Smooth muscle cell (in vitro differentiated cells): ENCODE results near the gene ATAD3C. TPM values are rescaled to one million over a fixed set of nuclear protein-coding genes. Genes with fewer than 3 reads are reported as not detected.
"Not testable (repeated sequence)": the region's sequence is repeated elsewhere in the genome, so short reads cannot be mapped to it uniquely, and the experiment has no call there.

Experiments
- DNase-seq: peaks from one replicate; lab custom pipeline; 2025; ENCODE audit not compliant: unreplicated experiment; lab: John Stamatoyannopoulos, UW
- H2AFZ ChIP-seq: fragments of 200-600 bp; sonication (generic); 2 replicates; pipeline ENCODE4 v1.6.0; 2016; ENCODE audit warnings: antibody characterized with exemption, low read depth, mild to moderate bottlenecking
- H3F3A ChIP-seq: fragments of 200-600 bp; sonication (generic); 2 replicates; pipeline ENCODE4 v1.6.0; 2017; ENCODE audit warnings: antibody characterized with exemption, low read depth
- H3K27ac ChIP-seq: fragments of 200-600 bp; sonication (generic); 2 replicates; pipeline ENCODE4 v1.5.1; 2016; ENCODE audit warnings: low read depth, mild to moderate bottlenecking
- H3K27me3 ChIP-seq: fragments of 200-600 bp; sonication (generic); 2 replicates; pipeline ENCODE4 v1.6.1; 2016; ENCODE audit warnings: low read depth, mild to moderate bottlenecking
- H3K36me3 ChIP-seq: fragments of 200-600 bp; sonication (generic); 2 replicates; pipeline ENCODE4 v1.5.1; 2016; ENCODE audit warnings: low read depth
- H3K4me1 ChIP-seq: fragments of 200-600 bp; sonication (generic); 2 replicates; pipeline ENCODE4 v1.5.1; 2016; ENCODE audit warnings: low read depth
- H3K4me2 ChIP-seq: fragments of 200-600 bp; sonication (generic); 2 replicates; pipeline ENCODE4 v1.6.0; 2016; ENCODE audit warnings: mild to moderate bottlenecking
- H3K4me3 ChIP-seq: fragments of 200-600 bp; sonication (generic); 2 replicates; pipeline ENCODE4 v1.5.1; 2016; ENCODE audit warnings: mild to moderate bottlenecking
- H3K79me2 ChIP-seq: fragments of 200-600 bp; sonication (generic); 2 replicates; pipeline ENCODE4 v1.6.0; 2016; ENCODE audit warnings: low read depth, mild to moderate bottlenecking
- H3K9ac ChIP-seq: fragments of 200-600 bp; sonication (generic); 2 replicates; pipeline ENCODE4 v1.6.0; 2016; ENCODE audit warnings: low read depth
- H3K9me3 ChIP-seq: fragments of 200-600 bp; sonication (generic); replicated peaks from 2 replicates; pipeline ENCODE4 v1.5.1; 2016; ENCODE audit warnings: low read depth
- H4K20me1 ChIP-seq: fragments of 200-600 bp; sonication (generic); 2 replicates; pipeline ENCODE4 v1.6.0; 2016; ENCODE audit warnings: low read depth
- WGBS: methylation state at CpG from one replicate; pipeline ENCODE4 v1.1.7; 2016; ENCODE audit warnings: low lambda C conversion rate; 5-methylcytosine and 5-hydroxymethylcytosine counted together
- polyA plus RNA-seq: library from polyadenylated mRNA; unstranded; fragments of >200 nt; fragmentation: Nextera tagmentation; extraction: Ambion mirVana; gene quantifications from 2 replicates; pipeline ENCODE4 v1.2.1, GENCODE V29; 2016
- total RNA-seq: library from RNA; depleted of rRNA; stranded (reverse); fragments of >200 nt; gene quantifications from 2 replicates; pipeline ENCODE4 v1.2.3, GENCODE V29; 2014
- TF ChIP-seq, protein P1 (sequence below): fragments of 200-600 bp; sonication (generic); IDR thresholded peaks from 2 replicates; pipeline ENCODE4 v1.5.1; 2017; ENCODE audit warnings: borderline replicate concordance, mild to moderate bottlenecking, antibody characterized with exemption; ENCODE audit not compliant: insufficient read depth, poor library complexity, severe bottlenecking

The ATAD3C gene
- total and polyA plus RNA-seq, 2 experiments from 2014 or later: 0.09 to 0.86 TPM

DNA sequence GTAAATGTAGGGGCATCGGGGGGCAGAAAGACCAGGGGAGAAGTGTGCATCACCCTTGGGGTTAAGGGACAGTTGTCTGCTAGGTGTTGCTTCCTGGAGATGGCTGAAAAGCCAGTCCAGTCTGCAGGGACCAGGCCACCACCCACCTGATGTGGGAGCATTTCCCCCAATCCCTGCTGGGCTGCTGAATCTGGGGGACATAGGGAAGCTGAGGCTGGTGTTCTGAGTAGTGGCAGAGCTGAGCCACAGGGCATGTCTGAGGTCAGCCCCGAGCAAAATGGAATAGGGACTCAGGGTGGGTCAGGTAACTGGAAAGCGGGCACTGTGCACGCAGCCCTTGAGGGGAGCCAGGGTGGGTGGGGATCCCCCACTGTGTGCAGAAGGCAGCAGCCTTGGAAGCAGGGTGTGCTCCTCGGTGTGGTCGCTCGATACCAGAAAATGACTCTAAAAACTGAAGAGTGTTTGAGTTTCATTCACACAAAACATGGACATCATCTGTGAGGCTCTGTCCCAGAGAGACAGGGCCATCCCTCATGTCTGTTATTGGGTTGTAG lies 48.0 kb upstream of the ATAD3C start:
- Histone ChIP-seq H3K4me2 (no peak overlapping the region), H3K4me3 (no peak overlapping the region), H3K9me3 (no peaks in the 10 kb centered on the region), H2AFZ (no peak overlapping the region), H4K20me1 (no peaks in the 10 kb centered on the region), H3K27me3 (no peaks in the 10 kb centered on the region), H3K9ac (no peak overlapping the region), H3K79me2 (peaks cover 67% of the 10 kb centered on the region), H3K4me1 (peaks cover 11% of the 10 kb centered on the region), H3K36me3 (no peaks in the 10 kb centered on the region), H3K27ac (no peak overlapping the region), H3F3A (peaks cover 23% of the 10 kb centered on the region)
- TF ChIP-seq, protein P1, sequence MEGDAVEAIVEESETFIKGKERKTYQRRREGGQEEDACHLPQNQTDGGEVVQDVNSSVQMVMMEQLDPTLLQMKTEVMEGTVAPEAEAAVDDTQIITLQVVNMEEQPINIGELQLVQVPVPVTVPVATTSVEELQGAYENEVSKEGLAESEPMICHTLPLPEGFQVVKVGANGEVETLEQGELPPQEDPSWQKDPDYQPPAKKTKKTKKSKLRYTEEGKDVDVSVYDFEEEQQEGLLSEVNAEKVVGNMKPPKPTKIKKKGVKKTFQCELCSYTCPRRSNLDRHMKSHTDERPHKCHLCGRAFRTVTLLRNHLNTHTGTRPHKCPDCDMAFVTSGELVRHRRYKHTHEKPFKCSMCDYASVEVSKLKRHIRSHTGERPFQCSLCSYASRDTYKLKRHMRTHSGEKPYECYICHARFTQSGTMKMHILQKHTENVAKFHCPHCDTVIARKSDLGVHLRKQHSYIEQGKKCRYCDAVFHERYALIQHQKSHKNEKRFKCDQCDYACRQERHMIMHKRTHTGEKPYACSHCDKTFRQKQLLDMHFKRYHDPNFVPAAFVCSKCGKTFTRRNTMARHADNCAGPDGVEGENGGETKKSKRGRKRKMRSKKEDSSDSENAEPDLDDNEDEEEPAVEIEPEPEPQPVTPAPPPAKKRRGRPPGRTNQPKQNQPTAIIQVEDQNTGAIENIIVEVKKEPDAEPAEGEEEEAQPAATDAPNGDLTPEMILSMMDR: no peak
- DNase-seq: no peak
- over 99% methylated on average over 7 of the region's 7 CpGs for WGBS

DNA sequence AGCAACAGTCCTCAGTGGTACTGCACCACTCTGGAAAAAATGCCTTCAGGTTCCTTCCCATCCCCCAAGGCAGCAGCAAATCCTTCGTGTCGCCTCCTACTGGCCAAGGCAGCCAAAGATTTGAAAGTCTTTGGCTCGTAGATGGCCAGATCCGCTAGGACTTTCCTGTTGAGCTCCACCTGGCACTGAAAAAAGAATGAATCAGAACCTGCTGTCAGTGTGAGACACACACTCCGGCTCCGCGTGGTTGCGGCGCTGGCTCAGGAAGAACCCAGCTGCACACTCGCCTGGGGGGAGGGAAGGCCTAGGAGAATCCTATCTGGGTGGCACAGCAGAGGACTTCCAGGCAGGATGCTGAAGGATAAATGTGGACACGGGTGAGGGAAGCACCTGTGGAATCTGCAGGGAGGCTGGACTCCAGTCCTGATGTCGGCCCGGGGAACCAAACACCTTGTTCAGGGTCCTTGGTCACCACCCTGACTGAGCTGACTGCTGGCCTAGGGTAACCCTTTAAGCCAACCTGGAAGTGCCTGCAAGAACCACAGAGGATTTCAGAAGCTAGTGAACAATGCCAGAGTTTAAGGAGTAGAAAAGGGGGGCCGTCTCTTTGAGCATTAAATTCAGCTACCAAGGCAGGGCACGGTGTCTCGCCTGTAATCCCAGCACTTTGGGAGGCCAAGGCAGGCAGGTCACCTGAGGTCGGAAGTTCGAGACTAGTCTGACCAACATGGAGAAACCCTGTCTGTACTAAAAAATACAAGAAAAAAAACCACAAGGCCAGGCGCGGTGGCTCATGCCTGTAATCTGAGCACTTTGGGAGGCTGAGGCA lies 47.2 kb upstream of the ATAD3C start:
- Histone ChIP-seq H3K9me3 (no peaks in the 10 kb centered on the region), H3K4me1 (peaks cover 11% of the 10 kb centered on the region), H2AFZ (no peak overlapping the region), H3K9ac (no peak overlapping the region), H3K36me3 (no peaks in the 10 kb centered on the region), H3K4me2 (no peak overlapping the region), H4K20me1 (no peaks in the 10 kb centered on the region), H3K27ac (no peak overlapping the region), H3K4me3 (no peak overlapping the region), H3K79me2 (peaks cover 65% of the 10 kb centered on the region), H3F3A (peaks cover 23% of the 10 kb centered on the region), H3K27me3 (no peaks in the 10 kb centered on the region)
- 86% methylated on average over 20 of the region's 20 CpGs for WGBS
- DNase-seq: no peak
- TF ChIP-seq, protein P1: peak; percentile 60

DNA sequence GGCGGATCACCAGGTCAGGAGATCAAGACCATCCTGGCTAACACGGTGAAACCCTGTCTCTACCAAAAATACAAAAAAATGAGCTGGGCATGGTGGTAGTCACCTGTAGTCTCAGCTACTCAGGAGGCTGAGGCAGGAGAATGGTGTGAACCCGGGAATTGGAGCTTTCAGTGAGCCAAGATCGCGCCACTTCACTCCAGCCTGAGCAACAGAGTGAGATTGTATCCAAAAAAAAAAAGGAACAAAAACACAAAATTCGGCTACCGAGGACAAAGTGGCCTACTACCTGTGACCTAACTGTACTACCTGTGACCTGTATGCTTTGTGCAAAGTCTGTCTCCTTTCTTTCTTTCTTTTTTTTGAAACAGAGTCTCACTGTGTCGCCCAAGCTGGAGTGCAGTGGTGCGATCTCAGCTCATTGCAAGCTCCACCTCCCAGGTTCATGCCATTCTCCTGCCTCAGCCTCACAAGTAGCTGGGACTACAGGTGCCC lies 46.5 kb upstream of the ATAD3C start:
- 97% methylated on average over 9 of the region's 9 CpGs for WGBS
- H3F3A ChIP-seq: peaks cover 23% of the 10 kb centered on the region
- H3K4me3 ChIP-seq, H3K27ac ChIP-seq, H3K27me3 ChIP-seq, H3K4me2 ChIP-seq, H3K9me3 ChIP-seq, DNase-seq, H3K9ac ChIP-seq, H3K36me3 ChIP-seq, H4K20me1 ChIP-seq, H2AFZ ChIP-seq: not testable (repeated sequence)
- H3K4me1 ChIP-seq: peaks cover 12% of the 10 kb centered on the region
- H3K79me2 ChIP-seq: peaks cover 65% of the 10 kb centered on the region

DNA sequence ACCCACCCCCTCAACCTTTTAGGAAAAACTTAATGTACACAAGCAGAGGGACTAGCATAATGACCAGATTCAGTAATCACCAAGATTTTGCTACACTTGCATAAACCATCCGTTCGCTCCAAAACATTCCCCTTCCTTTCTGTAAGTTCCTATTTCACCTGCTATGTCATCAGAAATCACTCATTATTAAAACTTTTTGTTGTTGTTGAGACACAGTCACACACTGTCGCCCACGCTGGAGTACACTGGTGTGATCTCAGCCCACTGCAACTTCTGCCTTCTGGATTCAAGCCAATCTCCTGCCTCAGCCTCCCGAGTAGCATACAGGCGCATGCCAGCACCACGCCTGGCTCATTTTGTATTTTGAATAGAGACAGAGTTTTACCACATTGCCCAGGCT lies 45.8 kb upstream of the ATAD3C start:
- H3K79me2 ChIP-seq: peaks cover 65% of the 10 kb centered on the region
- H3F3A ChIP-seq: peaks cover 30% of the 10 kb centered on the region
- peaks cover 18% of the 10 kb centered on the region for H3K4me1 ChIP-seq
- no peak for DNase-seq
- no peak overlapping the region for H3K9ac ChIP-seq
- H4K20me1 ChIP-seq: peaks cover 8% of the 10 kb centered on the region
- no peaks in the 10 kb centered on the region for H3K27me3 ChIP-seq
- no peaks in the 10 kb centered on the region for H3K9me3 ChIP-seq
- no peak overlapping the region for H3K27ac ChIP-seq
- H3K4me3 ChIP-seq: no peak overlapping the region
- H3K4me2 ChIP-seq: no peak overlapping the region
- H3K36me3 ChIP-seq: no peaks in the 10 kb centered on the region
- TF ChIP-seq, protein P1: no peak
- WGBS: 95% methylated on average over 7 of the region's 7 CpGs
- H2AFZ ChIP-seq: no peak overlapping the region
